ENCODE measurements around the gene ABHD15.

ABHD15 gene

GRCh38 chr17:29557085-29557738 is 9.6 kb downstream of the ABHD15 start:
- no peak overlapping the region for H3K4me3 ChIP-seq (ENCODE audit: low read depth, low read length)
- no peak for DNase-seq (ENCODE audit: low read depth)

- no peak overlapping the region for H3K4me3 ChIP-seq (ENCODE audit: low read depth, low read length)
- DNase-seq (ENCODE audit: low read depth) = no peak
Observed at GRCh38 chr17:29555840-29556239, 11.0 kb downstream of the ABHD15 start.

- no peak for DNase-seq (ENCODE audit: low read depth)
- H3K4me3 ChIP-seq (ENCODE audit: low read depth, low read length) = no peak overlapping the region
Observed at GRCh38 chr17:29549177-29549923, 17.5 kb downstream of the ABHD15 start.

- H3K4me3 ChIP-seq (ENCODE audit: low read depth, low read length) = no peak overlapping the region
- no peak for DNase-seq (ENCODE audit: low read depth)
Observed at GRCh38 chr17:29546830-29547229, 20.0 kb downstream of the ABHD15 start.

GRCh38 chr17:29546085-29546484 is 20.8 kb downstream of the ABHD15 start:
- no peak overlapping the region for H3K4me3 ChIP-seq (ENCODE audit: low read depth, low read length)
- no peak for DNase-seq (ENCODE audit: low read depth)

- DNase-seq (ENCODE audit: low read depth) = no peak
- H3K4me3 ChIP-seq (ENCODE audit: low read depth, low read length) = no peak overlapping the region
Observed at GRCh38 chr17:29544066-29544465, 22.8 kb downstream of the ABHD15 start.

- no peak overlapping the region for H3K4me3 ChIP-seq (ENCODE audit: low read depth, low read length)
- no peak for DNase-seq (ENCODE audit: low read depth)
Observed at GRCh38 chr17:29533976-29534375, 32.9 kb downstream of the ABHD15 start.

GRCh38 chr17:29526322-29526721 is 40.5 kb downstream of the ABHD15 start:
- DNase-seq (ENCODE audit: low read depth) = no peak
- H3K4me3 ChIP-seq (ENCODE audit: low read depth, low read length) = no peak overlapping the region

- DNase-seq (ENCODE audit: low read depth) = no peak
- no peak overlapping the region for H3K4me3 ChIP-seq (ENCODE audit: low read depth, low read length)
Observed at GRCh38 chr17:29524692-29525091, 42.1 kb downstream of the ABHD15 start.

GRCh38 chr17:29518359-29518758 is 48.5 kb downstream of the ABHD15 start:
- no peak overlapping the region for H3K4me3 ChIP-seq (ENCODE audit: low read depth, low read length)
- no peak for DNase-seq (ENCODE audit: low read depth)

GRCh38 chr17:29514792-29515191 is 52.0 kb downstream of the ABHD15 start:
- DNase-seq (ENCODE audit: low read depth) = no peak

GRCh38 chr17:29510953-29511352 is 55.9 kb downstream of the ABHD15 start:
- no peak for DNase-seq (ENCODE audit: low read depth)
- H3K4me3 ChIP-seq (ENCODE audit: low read depth, low read length) = no peak overlapping the region

More at GRCh38 chr17:29514792-29515191, 52.0 kb downstream of the ABHD15 start:
- H3K4me3 ChIP-seq (ENCODE audit: low read depth, low read length) = no peak overlapping the region

Data from skeletal muscle cell (primary cell).